Activated CD8-positive, alpha-beta T cell treated with anti-CD3 and anti-CD28 coated beads for 36 hours (primary cell): Measurements from ENCODE around the gene MDGA2. TPM values are rescaled to one million over a fixed set of nuclear protein-coding genes. Genes with fewer than 3 reads are reported as not detected.

Experiments
- ATAC-seq: fragments of 200-7000 bp; cut with Tn5 transposase; one replicate; pipeline ENCODE4 v1.10.0; 2021; ENCODE audit warnings: mild to moderate bottlenecking, moderate library complexity
- CTCF ChIA-PET: fragments of 350-600 bp; sonication (Branson Sonifier 250); formaldehyde crosslinking; loops from one replicate; lab custom pipeline; 2021; ENCODE audit warnings: antibody characterized with exemption; lab: Charles Lee
- POLR2A ChIA-PET: fragments of 350-600 bp; sonication (Branson Sonifier 250); formaldehyde crosslinking; loops from one replicate; lab custom pipeline; 2021; ENCODE audit warnings: antibody characterized with exemption; lab: Charles Lee
- DNase-seq: peaks from one replicate; pipeline ENCODE4 v3.0.0-alpha.2; 2020
- H3K27ac Mint-ChIP-seq: one replicate; pipeline ENCODE4 v1.8.0; 2021; ENCODE audit warnings: mild to moderate bottlenecking, mixed read lengths
- H3K27me3 Mint-ChIP-seq: one replicate; pipeline ENCODE4 v1.8.0; 2021; ENCODE audit warnings: mixed read lengths
- H3K36me3 Mint-ChIP-seq: one replicate; pipeline ENCODE4 v1.8.0; 2021; ENCODE audit warnings: low read depth, mixed read lengths
- H3K4me1 Mint-ChIP-seq: one replicate; pipeline ENCODE4 v1.8.0; 2021; ENCODE audit warnings: low read depth, mixed read lengths
- H3K4me3 Mint-ChIP-seq: one replicate; pipeline ENCODE4 v1.8.0; 2021; ENCODE audit warnings: mild to moderate bottlenecking, moderate library complexity, mixed read lengths
- H3K9me3 Mint-ChIP-seq: one replicate; pipeline ENCODE4 v1.8.0; 2021; ENCODE audit warnings: mixed read lengths
- CTCF ChIP-seq: fragments of 200-600 bp; IDR thresholded peaks from one replicate; pipeline ENCODE4 v1.8.0; 2022; ENCODE audit warnings: antibody characterized with exemption, mild to moderate bottlenecking
- intact Hi-C: fragments of 100-400 bp; cut with micrococcal nuclease; formaldehyde crosslinking; loops from one replicate; pipeline ENCODE4 v1.10.0; 2022
- total RNA-seq, 2 experiments: library from RNA; stranded (reverse); gene quantifications; one replicate each; pipeline ENCODE4 v1.2.3, GENCODE V29; 2021

The MDGA2 gene
- total RNA-seq, 2 experiments from 2014 or later = not detected

DNA sequence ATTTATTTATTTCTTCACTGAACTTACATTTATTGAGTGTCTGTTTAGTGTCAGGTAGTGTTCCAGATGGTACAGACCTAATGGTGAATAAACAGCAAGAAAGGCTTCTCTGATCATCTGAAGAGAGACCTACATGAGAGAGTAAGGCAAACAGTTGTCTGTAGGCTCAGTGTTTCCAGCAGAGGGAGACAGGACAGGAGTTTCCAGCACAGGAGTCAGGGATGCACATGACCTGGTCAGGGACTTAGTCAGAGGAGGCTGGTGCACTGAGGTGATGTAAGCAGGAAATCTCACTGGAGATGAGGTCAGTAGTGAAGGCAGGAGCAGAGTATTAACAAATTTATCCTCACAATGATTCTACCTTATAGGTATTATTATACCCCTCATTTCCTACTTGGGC lies 233.2 kb downstream of the MDGA2 start:
- H3K4me3 Mint-ChIP-seq = no peak overlapping the region
- H3K4me1 Mint-ChIP-seq = no peaks in the 10 kb centered on the region
- no peak overlapping the region for H3K27ac Mint-ChIP-seq
- no peak for ATAC-seq
- ChIA-PET POLR2A (no interaction called here), CTCF (no interaction called here)
- no peaks in the 10 kb centered on the region for H3K36me3 Mint-ChIP-seq
- intact Hi-C loops = no loop called here
- no peak for TF ChIP-seq CTCF
- H3K9me3 Mint-ChIP-seq = no peaks in the 10 kb centered on the region
- no peak for DNase-seq
- H3K27me3 Mint-ChIP-seq = no peaks in the 10 kb centered on the region

GRCh38 chr14:47439953-47440352 lies 235.5 kb downstream of the MDGA2 start:
- Mint-ChIP-seq H3K27ac (no peak overlapping the region), H3K9me3 (no peaks in the 10 kb centered on the region), H3K4me3 (no peak overlapping the region), H3K27me3 (no peaks in the 10 kb centered on the region), H3K36me3 (no peaks in the 10 kb centered on the region), H3K4me1 (no peaks in the 10 kb centered on the region)
- POLR2A ChIA-PET = no interaction called here
- DNase-seq (no peak), ATAC-seq (no peak)
- intact Hi-C loops = no loop called here
- CTCF ChIA-PET = no interaction called here
- no peak for TF ChIP-seq CTCF

DNA sequence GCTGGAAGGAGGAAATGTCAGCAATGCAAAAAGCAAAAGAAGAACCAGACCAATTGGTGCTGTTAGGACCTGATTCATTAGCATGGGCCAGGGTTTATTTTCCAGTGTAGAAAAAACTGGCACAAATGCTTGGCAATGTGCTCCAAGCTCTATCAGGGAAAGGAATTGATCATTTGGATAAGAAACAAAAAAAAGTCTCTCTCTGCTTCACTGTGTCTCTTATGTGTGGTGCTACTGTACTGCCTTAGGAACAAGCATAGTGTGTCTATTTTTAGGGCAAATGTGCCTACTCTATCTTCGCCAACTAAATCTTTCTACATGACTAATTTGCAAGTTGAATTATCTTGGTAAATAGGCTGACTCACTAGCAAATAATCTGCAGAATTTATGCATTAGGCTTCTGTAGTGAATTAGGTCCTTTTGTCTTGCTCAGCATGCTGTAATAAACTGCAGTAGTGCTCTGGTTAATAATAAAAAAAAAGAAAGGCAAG lies 236.7 kb downstream of the MDGA2 start:
- Mint-ChIP-seq H3K4me3 (no peak overlapping the region), H3K36me3 (no peaks in the 10 kb centered on the region), H3K27ac (no peak overlapping the region), H3K27me3 (no peaks in the 10 kb centered on the region), H3K4me1 (no peaks in the 10 kb centered on the region), H3K9me3 (no peaks in the 10 kb centered on the region)
- ATAC-seq (no peak), DNase-seq (no peak)
- POLR2A ChIA-PET = no interaction called here
- no peak for TF ChIP-seq CTCF
- intact Hi-C loops = no loop called here
- CTCF ChIA-PET = no interaction called here

- intact Hi-C loops = no loop called here
- Mint-ChIP-seq H3K4me3 (no peak overlapping the region), H3K9me3 (no peaks in the 10 kb centered on the region), H3K27ac (no peak overlapping the region), H3K36me3 (no peaks in the 10 kb centered on the region), H3K4me1 (no peaks in the 10 kb centered on the region), H3K27me3 (no peaks in the 10 kb centered on the region)
- ChIA-PET CTCF (no interaction called here), POLR2A (no interaction called here)
- no peak for DNase-seq
- no peak for ATAC-seq
- TF ChIP-seq CTCF = no peak
Observed at GRCh38 chr14:47435331-47435965, 240.0 kb downstream of the MDGA2 start.

- CTCF ChIA-PET = no interaction called here
- ATAC-seq (no peak), DNase-seq (no peak)
- no peak overlapping the region for H3K27ac Mint-ChIP-seq
- no peaks in the 10 kb centered on the region for H3K4me1 Mint-ChIP-seq
- intact Hi-C loops = no loop called here
- POLR2A ChIA-PET = no interaction called here
- H3K27me3 Mint-ChIP-seq = no peaks in the 10 kb centered on the region
- no peak overlapping the region for H3K4me3 Mint-ChIP-seq
- no peak for TF ChIP-seq CTCF
- H3K36me3 Mint-ChIP-seq = no peaks in the 10 kb centered on the region
- no peaks in the 10 kb centered on the region for H3K9me3 Mint-ChIP-seq
Observed at GRCh38 chr14:47427629-47428028, 247.8 kb downstream of the MDGA2 start.
